ENCODE results near the gene PAX3. TPM values are rescaled to one million over a fixed set of nuclear protein-coding genes. Genes with fewer than 3 reads are reported as not detected.

Gene PAX3
- total RNA-seq, 4 donors from 2014 or later: 2.7 to 7.0 (median 5.2) TPM

- intact Hi-C loops (cut with DNase I; ENCODE audit: low total_unique reads): loop anchor here (5.0 kb wide), 1 partner anchor 247 kb away; no protein-coding TSS in a partner anchor
- TF ChIP-seq POLR2A (IDR thresholded peaks at IDR 0.05): no peak
- TF ChIP-seq CTCF (IDR thresholded peaks at IDR 0.05): no peak
- 0% methylated on average over 12 to 33 of the region's 96 CpGs for WGBS, 2 donors
- H3K4me3 ChIP-seq (ENCODE audit: low read depth, poor library complexity, severe bottlenecking): peak overlapping the region; percentile 4
- DNase-seq (ENCODE audit: low spot score in 2 of 2): no peak
These were observed 21.0 kb upstream of the PAX3 start for GRCh38 chr2:222319586-222320435.

- TF ChIP-seq POLR2A (IDR thresholded peaks at IDR 0.05): no peak
- no peak for TF ChIP-seq CTCF (IDR thresholded peaks at IDR 0.05)
- H3K4me3 ChIP-seq (ENCODE audit: low read depth, poor library complexity, severe bottlenecking): peak overlapping the region; percentile 13
- WGBS, 2 donors: 0 to 1% methylated on average over 35 to 37 of the region's 104 CpGs
- no peak for DNase-seq (ENCODE audit: low spot score in 2 of 2)
- intact Hi-C loops (cut with DNase I; ENCODE audit: low total_unique reads): loop anchor here (5.0 kb wide), 1 partner anchor 248 kb away; no protein-coding TSS in a partner anchor
These were observed 20.2 kb upstream of the PAX3 start for GRCh38 chr2:222318712-222319585.

GRCh38 chr2:222318026-222318711 lies 19.4 kb upstream of the PAX3 start:
- H3K4me3 ChIP-seq (ENCODE audit: low read depth, poor library complexity, severe bottlenecking): no peak overlapping the region
- intact Hi-C loops (cut with DNase I; ENCODE audit: low total_unique reads): loop anchor here (5.0 kb wide), 1 partner anchor 249 kb away; no protein-coding TSS in a partner anchor
- no peak for DNase-seq (ENCODE audit: low spot score in 2 of 2)
- no peak for TF ChIP-seq CTCF (IDR thresholded peaks at IDR 0.05)
- no peak for TF ChIP-seq POLR2A (IDR thresholded peaks at IDR 0.05)
- WGBS, 2 donors: 1% methylated on average over 37 to 39 of the region's 41 CpGs

- TF ChIP-seq CTCF (IDR thresholded peaks at IDR 0.05) (no peak), POLR2A (IDR thresholded peaks at IDR 0.05) (no peak)
- no peak for DNase-seq (ENCODE audit: low spot score in 2 of 2)
- 51 to 59% methylated on average over 4 of the region's 4 CpGs for WGBS, 2 donors
- intact Hi-C loops (cut with DNase I; ENCODE audit: low total_unique reads): loop anchor here (5.0 kb wide), 1 partner anchor 252 kb away; no protein-coding TSS in a partner anchor
- H3K4me3 ChIP-seq (ENCODE audit: low read depth, poor library complexity, severe bottlenecking): no peak overlapping the region
These were observed 16.8 kb upstream of the PAX3 start for GRCh38 chr2:222315443-222316121.

GRCh38 chr2:222313816-222314215 lies 15.0 kb upstream of the PAX3 start:
- H3K4me3 ChIP-seq (ENCODE audit: low read depth, poor library complexity, severe bottlenecking): no peak overlapping the region
- intact Hi-C loops (cut with DNase I; ENCODE audit: low total_unique reads): no loop called here
- TF ChIP-seq CTCF (IDR thresholded peaks at IDR 0.05) (no peak), POLR2A (IDR thresholded peaks at IDR 0.05) (no peak)
- DNase-seq (ENCODE audit: low spot score in 2 of 2): no peak

All from lower leg skin (tissue), 4 donors.